H1 (cell line): ENCODE results near the gene TAF7. TPM values are rescaled to one million over a fixed set of nuclear protein-coding genes. Genes with fewer than 3 reads are reported as not detected.
A peak's percentile ranks its signal among the peaks of the same experiment; 100 is the strongest.

Experiments used
- BRCA1 ChIP-seq: IDR thresholded peaks from 2 replicates; pipeline ENCODE4 v1.6.1; 2012; ENCODE audit warnings: low read depth, low read length, improper control_type of control experiment
- CEBPB ChIP-seq: IDR thresholded peaks from 2 replicates; pipeline ENCODE4 v1.6.1; 2012; ENCODE audit warnings: low read depth, low read length
- CREB1 ChIP-seq: IDR thresholded peaks from 2 replicates; pipeline ENCODE4 v1.6.1; 2012; ENCODE audit warnings: inconsistent platforms
- CTBP2 ChIP-seq: IDR thresholded peaks from 2 replicates; pipeline ENCODE4 v1.7.0; 2011; ENCODE audit warnings: borderline replicate concordance, mild to moderate bottlenecking, moderate library complexity, mixed read lengths, low read length; ENCODE audit not compliant: insufficient read depth, insufficient read length
- EP300 ChIP-seq, 2 experiments: IDR thresholded peaks; 1 replicate in 1 of 2; 2 replicates in 1 of 2; pipeline ENCODE4 v1.6.1; 2011 to 2012; ENCODE audit warnings: low read depth in 2 of 2, low read length in 2 of 2, mild to moderate bottlenecking in 2 of 2, borderline replicate concordance in 1 of 2, inconsistent platforms in 1 of 2, moderate library complexity in 1 of 2
- FOSL1 ChIP-seq: IDR thresholded peaks from 2 replicates; pipeline ENCODE4 v1.6.1; 2011; ENCODE audit warnings: mild to moderate bottlenecking, low read depth, low read length, moderate library complexity; ENCODE audit not compliant: insufficient read depth
- JUND ChIP-seq: IDR thresholded peaks from 2 replicates; pipeline ENCODE4 v1.6.1; 2011; ENCODE audit warnings: mild to moderate bottlenecking, improper control_type of control experiment, low read length
- KDM1A ChIP-seq: fragments of 200-600, 300-600 bp; sonication (generic); IDR thresholded peaks from 2 replicates; pipeline ENCODE4 v1.7.1; 2016; ENCODE audit warnings: mild to moderate bottlenecking, low read length, borderline replicate concordance
- SAP30 ChIP-seq: fragments of 300-600 bp; sonication (generic); IDR thresholded peaks from 2 replicates; pipeline ENCODE4 v1.7.1; 2012; ENCODE audit warnings: low read length, moderate library complexity, mild to moderate bottlenecking, inconsistent platforms; ENCODE audit not compliant: insufficient read depth, insufficient replicate concordance
- SP2 ChIP-seq: IDR thresholded peaks from 2 replicates; pipeline ENCODE4 v1.6.1; 2012; ENCODE audit warnings: mild to moderate bottlenecking, low read length, inconsistent platforms
- SP4 ChIP-seq: IDR thresholded peaks from 2 replicates; pipeline ENCODE4 v1.6.1; 2012; ENCODE audit warnings: low read length, inconsistent platforms
- SUZ12 ChIP-seq: fragments of 200-600 bp; sonication (generic); IDR thresholded peaks from 2 replicates; pipeline ENCODE4 v1.6.1; 2012; ENCODE audit warnings: mild to moderate bottlenecking, inconsistent platforms, low read length, moderate library complexity, mixed read lengths
- TCF12 ChIP-seq: IDR thresholded peaks from 2 replicates; pipeline ENCODE4 v1.6.1; 2011; ENCODE audit warnings: low read depth, mild to moderate bottlenecking, low read length
- USF2 ChIP-seq: IDR thresholded peaks from 2 replicates; pipeline ENCODE4 v1.6.1; 2011; ENCODE audit warnings: low read length, improper control_type of control experiment
- ZNF274 ChIP-seq: IDR thresholded peaks from 2 replicates; pipeline ENCODE4 v1.7.0; 2012; ENCODE audit warnings: low read length, borderline replicate concordance; ENCODE audit errors: extremely low read depth
- polyA plus RNA-seq, 7 experiments: library from polyadenylated mRNA; depleted of rRNA in 3 of 7; stranded (reverse) in 5 of 7; unstranded in 2 of 7; fragments of >200 nt in 5 of 7; fragments of 200-250 nt in 2 of 7; gene quantifications; 1 replicate in 5 of 7; 2 replicates in 1 of 7; 4 replicates in 1 of 7; pipeline versions ENCODE4 v1.2.1 to v1.2.3, GENCODE V29; 2011 to 2013; ENCODE audit warnings: missing spikeins in 2 of 7, mixed read lengths in 2 of 7
- total RNA-seq: library from RNA; stranded (reverse); fragmentation: NEBNext Ultra II Directional; extraction: Animal tissue kit (Norgen Biotek cat#: 25700); gene quantifications from 2 replicates; pipeline ENCODE4 v1.2.1, GENCODE V29; 2021

The TAF7 gene
- total and polyA plus RNA-seq, 2 of the 8 experiments (the other 6 are each of a cell fraction or from before 2014, with no cell fraction given), result 29.8 to 101 TPM

- TF ChIP-seq CREB1, result peak; percentile 80
- no peak for TF ChIP-seq ZNF274
- TF ChIP-seq EP300 (IDR thresholded peaks at IDR 0.05; ENCODE audit: borderline replicate concordance in 1 of 2, low read depth in 2 of 2, low read length in 2 of 2), result no peak
- TF ChIP-seq SAP30, result no peak
- peak; percentile 16; the same call in 1 of the 2 replicates for TF ChIP-seq SP2
- no peak for TF ChIP-seq CTBP2
- no peak for TF ChIP-seq USF2
- no peak for TF ChIP-seq TCF12
- no peak for TF ChIP-seq JUND
- TF ChIP-seq FOSL1, result no peak
- TF ChIP-seq BRCA1, result peak; percentile 53; the same call in 1 of the 2 replicates
- TF ChIP-seq KDM1A, result no peak
- no peak for TF ChIP-seq CEBPB
- TF ChIP-seq SP4, result peak; percentile 72
- TF ChIP-seq SUZ12, result no peak
Measured at GRCh38 chr5:141320225-141321169, at the start of gene TAF7 (continued).
